GM19099 (cell line): Measurements from ENCODE around the gene TOP1.
A peak's percentile ranks its signal among the peaks of the same experiment; 100 is the strongest.

Experiments
- POLR2A ChIP-seq: IDR thresholded peaks from 3 replicates; pipeline ENCODE4 v1.6.1; 2011; ENCODE audit warnings: low read depth; ENCODE audit not compliant: insufficient read length; ENCODE audit errors: extremely low read depth

Gene TOP1

DNA sequence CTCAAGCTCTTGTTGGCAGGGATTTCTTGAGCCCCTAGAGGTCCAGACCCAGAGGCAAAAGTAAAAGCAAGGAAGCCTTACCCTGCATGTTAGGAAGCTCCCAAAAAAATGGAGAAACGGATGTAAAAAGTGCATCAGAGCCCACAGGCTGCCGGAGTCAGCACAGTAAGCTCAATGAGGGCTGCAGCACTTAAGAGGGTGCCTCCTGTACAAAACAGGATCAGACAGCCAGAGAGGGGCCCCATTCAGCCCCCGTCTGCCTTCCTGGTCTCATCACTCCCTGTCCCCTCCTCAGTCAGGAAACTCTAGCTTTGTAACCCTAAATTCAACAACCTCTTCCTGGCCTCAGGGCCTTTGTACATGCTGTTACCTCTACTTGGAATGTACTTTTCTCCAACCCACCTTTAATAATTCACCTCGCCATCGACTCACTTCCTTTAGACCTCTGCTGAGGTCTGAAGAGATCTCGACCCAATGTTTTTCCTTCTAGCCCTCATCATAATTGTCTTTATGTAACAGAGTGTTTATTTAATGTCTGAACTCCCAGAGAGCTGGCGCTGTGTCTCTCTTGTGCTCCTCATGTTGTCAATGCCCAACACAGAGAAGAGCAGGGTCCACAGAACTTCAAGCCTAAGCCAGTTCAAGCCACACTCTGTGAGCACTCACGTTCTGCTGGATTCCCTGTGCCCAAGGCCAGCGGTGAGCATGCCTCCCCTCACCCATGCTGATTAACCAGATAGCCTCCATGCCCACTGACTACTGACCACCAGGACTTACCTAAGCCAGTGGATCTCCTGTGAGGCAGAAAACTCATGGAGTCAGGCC, 106.0 kb downstream of the TOP1 start:
- no peak for TF ChIP-seq POLR2A

DNA sequence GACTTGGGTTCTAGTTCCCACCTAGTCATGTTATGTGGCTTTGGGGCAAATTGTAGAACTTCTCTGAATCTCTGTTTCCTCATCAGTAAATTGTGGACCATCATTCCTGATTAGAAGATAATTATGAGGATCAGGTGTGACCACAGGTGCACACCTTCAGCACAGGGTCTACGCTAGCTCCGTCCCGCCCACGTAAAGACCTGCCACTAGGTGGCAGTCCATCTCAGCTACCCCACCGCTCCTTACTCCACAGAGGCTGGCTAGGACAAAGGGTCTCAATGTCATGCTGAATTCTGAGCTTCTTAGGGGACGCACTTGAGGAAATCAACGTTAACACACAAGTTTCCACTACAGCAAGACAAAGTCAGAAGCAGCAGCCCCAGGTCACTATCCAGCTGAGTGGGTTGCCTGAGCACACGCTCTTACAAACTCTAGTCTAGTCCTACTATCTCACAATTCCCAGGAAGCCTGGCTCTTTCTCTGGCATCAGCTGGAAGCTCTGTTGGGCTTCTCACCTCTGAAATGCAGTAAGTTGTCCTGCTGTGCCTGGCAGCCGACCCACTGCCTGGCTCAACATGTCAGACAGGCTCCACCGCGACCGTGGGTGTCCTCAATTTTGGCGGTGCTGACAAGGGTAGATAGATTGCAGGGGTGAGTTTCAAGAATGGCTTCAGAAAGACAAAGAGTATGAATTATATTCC, 106.7 kb downstream of the TOP1 start:
- no peak for TF ChIP-seq POLR2A

DNA sequence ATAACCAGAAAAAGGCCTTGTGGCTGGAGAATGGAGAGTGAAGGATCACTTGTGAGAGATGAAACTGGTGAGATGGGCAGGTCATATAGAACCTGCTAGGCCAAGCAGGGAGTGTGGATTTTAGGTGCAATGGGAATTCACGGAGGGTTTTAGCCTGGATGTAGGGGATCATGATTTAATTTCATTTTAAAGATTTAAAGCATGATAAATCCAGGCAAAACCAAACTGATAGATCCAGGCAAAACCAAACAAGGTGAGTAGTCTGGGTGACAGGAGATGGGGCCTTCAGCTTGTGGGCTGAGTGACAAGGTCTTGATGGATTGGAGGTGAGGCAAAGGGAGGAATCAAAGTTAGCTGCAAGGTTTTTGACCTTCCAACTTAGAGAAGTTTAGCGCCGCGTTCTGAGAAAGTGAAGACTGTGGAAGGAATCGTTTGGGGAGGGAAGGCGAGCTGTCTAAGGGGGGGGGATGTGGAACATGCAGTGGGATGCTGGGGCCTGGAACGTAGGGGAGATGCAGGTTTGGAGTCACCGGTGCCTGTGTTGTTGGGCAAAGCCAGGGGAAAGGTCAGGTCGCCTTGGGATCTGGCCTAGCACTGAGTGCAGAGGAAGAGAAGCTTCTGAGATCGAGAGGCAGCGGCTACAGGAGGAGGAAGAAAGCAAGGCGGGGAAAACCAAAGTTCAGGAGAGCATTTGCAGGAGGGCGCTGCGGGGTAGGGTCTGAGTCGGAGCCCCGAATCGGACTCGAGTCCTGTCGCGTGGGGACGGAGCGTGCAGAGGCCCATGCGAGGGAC, 107.5 kb downstream of the TOP1 start:
- no peak for TF ChIP-seq POLR2A

DNA sequence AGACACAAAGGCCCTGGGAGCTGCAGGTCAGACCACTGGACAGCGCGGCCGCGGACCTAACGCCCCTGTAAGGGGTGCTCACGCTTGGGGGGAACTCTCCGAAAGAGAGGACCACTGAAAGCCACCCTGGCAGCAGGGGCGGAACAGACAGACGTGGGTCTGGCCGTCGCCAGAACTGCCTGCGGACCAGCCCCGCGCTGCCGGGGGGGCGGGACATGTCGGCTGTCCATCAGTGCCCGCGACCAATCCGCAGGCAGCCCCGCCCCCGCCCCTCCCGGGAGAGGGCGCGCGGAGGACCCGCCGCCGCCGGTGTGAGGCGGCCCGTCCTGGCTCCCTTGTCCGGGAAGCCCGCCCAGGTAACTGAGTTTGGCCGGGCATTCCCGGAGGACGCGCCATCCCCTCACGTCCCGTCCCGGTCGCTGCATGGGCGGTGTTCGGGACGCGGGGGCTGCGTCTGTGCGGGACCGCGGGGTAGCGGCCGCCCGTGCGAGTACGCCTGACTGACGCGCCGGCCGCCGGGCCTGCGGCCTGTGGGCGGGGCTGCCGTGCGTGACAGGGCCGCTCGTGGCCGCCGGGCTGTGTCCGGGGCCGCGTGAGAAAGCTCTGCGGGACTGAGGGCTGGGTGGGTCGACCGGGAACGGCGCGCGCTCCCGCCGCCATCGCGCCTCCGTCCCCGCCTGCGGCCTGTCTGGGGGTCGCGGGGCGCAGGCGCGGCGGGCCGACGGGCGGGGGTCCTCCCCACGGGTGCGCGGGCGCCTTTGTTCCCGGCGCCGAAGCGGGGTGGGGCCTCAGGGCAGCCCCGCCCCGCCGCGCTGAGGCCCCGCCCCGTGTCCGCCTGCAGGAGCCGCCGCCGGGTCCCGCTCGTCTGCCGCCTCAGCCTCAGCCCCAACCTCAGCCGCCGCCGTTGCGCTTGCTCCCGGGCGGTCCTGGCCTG, 108.3 kb downstream of the TOP1 start, which contains the start of gene PLCG1:
Gene PLCG1, plus strand, starts transcription at position 864 of the 934 bp plus-strand sequence. CDS start 99 bp downstream, outside the sequence.
- peak; percentile 72 for TF ChIP-seq POLR2A

DNA sequence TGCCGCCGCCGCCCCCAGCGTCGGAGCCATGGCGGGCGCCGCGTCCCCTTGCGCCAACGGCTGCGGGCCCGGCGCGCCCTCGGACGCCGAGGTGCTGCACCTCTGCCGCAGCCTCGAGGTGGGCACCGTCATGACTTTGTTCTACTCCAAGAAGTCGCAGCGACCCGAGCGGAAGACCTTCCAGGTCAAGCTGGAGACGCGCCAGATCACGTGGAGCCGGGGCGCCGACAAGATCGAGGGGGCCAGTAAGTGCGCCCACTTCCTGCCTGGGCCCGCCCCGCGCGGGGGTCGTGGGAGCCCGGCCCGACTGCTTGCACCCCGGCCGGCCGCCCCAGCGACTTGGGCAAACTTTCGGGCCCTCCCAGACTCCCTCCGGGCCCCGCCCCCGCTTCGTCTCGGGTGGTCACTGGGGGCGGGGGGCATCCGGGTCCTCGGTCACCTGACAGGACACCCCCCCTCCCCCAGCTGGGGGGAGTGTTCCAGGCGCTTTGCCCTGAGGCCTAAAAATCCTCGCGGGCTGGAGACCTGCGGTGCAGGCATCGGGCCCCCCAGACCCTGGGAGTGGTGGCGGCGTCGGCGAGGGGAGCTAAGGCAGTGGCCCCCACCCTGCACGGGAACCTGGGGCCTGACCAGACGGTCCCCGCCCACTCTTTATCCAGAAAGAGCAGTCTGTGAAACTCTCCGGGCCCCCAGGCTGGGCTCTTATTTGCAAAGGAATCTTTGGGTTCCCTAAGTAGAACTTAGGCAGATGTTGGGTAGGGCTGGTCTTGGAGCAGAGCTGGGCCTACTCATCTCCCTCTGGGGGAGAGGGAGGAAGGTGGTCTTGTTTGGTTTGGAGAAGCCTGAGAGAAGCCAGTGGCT, 109.2 kb downstream of the TOP1 start:
- no peak for TF ChIP-seq POLR2A

DNA sequence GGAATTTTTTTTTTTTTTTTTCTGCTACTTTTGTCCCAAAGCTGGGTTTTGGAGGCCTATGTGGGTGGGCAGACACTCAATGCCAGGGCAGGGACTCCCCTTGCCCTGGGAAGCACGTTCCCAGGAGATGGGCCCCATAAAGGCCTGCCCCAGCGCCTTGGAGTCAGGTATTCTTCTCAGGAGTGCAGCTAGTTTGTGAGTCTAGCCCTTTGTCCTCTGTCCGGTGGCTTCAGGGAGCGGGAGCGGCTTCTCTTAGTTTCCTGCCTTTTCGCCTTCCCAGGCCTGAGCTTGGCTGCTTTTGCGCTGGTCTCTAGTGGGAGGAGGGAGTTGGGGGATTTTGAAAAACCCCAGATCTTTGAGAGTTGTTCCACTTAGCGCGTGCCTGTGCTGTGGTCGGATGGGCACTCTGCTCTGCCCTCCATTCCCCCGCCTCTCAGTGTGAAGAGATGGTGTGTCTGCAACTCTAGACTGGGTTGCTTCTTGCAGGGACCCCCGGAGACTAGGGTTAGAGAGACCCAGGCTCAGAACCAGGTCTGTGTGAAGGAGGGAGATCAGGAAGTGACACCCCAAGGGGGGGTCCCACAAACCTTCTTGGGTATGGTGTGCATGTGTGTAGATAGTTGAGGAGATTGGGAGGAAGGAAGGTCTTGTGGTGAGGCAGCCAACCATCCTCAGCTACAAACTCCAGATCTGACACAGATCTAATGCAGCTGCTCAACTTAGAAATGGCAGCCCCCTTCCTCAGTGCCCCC, 110.0 kb downstream of the TOP1 start:
- no peak for TF ChIP-seq POLR2A

DNA sequence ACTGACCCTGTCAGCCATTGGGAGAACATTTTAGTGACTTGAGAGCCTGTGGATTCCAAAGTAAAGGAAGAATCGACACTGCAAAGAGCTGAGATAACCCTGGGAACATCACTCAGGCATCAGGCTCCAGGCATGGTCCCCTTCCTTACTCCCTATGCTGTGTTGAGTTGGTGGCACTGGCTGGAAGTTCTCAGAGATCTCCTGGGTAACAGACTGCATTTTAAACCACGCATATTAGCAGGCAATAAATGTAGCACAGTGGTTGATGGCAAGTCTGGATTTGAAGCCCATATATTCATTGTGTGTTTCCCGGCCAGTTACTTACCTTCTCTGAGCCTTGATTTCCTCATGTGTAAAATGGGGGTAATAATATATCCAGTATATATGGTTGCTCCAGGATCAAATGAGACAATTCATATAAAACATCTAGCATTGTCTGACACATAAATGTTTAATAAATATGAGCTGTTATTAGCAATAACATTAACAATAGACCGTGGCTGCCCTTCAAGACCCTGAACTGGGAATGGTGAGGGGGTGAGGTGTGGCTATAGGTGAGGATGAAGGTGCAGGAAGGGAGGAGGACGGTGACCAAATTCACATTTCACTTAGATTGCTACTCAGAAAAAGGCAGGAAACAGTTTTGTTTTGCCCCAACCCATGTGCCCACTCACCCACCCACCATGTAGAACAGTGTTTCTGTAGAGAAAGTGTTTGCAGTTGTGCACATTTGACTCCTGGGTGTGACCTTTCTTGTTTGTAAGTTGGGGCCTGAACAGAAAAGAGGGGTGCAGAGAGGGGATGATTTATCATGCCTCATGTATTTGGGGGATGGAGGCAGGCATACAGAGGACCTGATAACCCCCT, 110.8 kb downstream of the TOP1 start:
- no peak for TF ChIP-seq POLR2A

DNA sequence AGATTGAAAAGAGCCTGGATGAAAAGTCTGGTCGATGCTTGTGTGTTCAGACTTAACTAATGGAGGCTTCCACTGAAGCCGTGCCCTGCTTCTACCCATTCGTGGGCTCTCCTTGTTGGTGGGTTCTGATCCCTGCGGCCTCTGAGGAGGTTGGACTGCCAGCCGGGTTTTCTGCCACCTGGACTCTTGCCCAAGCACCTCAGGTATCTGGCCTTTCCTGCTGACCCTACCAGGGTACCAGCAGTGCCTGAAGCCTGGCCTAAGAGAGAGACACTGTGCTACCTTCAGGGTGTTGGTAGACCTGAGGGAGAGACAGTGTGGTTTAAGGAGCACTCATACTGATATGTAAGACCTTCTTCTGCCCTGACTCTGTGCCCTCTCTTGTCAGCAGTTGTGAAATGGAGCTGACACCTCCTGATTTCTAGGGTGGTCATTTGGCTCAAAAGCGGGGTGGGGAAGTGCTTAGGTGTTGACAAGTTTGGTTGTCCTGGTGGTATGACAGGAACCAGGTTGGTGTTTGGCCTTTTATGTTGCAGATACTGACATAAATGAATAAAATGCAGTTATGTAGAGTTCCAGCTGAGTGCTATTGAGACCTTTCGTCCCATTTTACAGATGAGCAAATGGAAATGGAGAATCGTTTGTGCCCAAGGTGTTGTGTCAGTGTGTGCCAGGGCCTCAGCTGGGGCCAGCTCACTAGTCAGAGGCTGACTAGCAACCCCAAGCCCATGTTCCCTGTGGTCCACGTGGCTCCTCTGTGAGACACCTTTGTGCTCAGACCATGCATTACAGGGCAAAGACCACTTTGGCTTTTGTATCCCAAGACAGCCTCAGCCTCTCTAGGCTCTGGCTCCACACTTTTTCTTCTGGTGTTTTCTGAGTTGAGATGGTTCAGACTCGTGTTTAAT, 111.9 kb downstream of the TOP1 start:
- TF ChIP-seq POLR2A = no peak

DNA sequence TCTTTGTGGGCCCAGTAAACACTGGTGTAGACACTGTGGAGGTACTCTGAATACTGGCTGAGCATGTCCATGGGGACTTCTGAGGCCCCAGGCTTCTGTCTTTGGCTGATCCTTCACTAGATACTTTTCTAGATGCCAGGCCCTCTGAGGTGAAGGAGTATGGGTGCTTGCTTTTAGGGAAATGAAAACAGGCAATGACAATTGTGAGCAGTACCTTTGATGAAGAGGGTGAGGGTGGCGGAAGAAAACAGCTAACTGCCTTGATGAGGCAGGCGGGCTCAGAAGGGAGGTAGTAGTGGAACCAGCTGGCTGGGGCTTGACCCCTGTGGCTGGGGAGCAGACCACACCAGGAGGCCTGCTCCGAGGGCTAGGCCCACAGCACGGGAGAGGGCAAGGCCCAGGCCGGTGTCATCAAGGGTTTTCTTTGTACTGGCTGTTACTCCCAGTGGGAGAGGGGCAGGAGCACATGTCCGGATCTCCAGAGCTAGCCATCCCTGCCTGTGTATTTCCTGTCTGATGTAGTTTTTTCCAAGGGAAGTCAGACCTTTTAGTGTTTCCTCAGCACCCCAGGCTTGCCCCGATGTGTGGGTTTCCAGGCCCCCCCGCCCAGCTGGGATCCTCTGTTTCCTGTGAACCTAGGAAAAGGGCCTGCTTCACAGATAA, 112.7 kb downstream of the TOP1 start:
- TF ChIP-seq POLR2A = no peak

DNA sequence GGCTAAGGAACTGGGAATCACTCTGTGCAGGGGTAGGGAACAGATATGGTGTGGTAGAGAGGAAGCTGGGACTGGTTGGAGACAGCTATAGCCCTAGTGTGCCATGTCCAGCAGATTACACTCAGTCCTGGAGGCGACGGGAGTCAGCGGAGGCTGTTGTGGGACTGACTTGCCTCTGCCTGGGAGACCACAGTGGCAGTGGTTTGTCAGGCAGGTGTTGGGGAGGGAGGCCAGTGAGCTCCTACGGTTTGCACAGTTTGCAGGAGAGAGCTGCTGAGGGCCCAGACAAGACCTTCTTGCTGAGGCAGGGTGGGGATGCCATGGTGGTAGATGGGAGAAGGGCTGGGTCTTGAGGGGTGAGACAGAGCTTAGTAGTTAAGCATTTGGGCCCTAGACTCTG, 113.6 kb downstream of the TOP1 start:
- no peak for TF ChIP-seq POLR2A

DNA sequence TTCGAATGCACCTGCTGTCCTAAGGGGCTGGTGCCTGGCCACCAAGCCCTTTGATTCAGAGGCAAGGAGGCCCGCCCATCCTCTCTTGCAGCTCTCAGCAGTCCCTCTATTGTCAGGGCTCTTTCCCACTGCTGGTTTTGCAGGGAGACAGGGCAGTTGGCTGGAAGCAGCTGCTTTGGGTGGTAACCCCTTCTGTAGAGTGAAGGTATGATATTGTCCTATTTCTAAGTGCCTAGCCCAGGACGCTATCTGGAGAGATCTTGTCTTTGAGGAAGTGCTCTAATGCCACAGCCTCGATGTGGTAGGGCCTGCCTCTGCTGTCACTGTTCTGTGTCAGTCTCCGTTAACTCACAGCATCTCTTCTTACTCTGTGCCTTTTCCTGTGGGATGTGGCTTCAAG, 114.3 kb downstream of the TOP1 start:
- no peak for TF ChIP-seq POLR2A

DNA sequence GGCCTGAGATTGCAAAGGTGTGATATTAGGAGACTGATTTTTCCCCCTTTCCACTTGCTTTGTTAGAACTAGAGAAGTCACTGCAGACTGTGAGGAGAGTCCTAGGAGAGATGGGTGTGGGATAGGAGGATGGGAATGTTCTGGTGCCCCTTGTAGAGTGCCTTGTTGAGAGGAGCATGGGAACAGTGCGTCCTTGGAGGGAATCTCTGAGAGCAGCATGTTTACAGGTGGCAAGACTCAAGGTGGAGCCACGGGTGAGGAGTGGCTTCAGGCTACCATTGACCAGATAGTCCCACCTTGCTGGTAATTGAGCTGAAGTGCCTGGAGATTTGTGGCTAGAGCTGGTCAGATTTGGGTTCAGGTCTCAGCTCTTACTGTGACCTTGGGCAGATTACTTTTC, 114.7 kb downstream of the TOP1 start:
- no peak for TF ChIP-seq POLR2A
